Common myeloid progenitor, CD34-positive (primary cell): ENCODE data around the gene NDUFS1.
"Not testable (repeated sequence)": the region's sequence is repeated elsewhere in the genome, so short reads cannot be mapped to it uniquely, and the experiment has no call there.

Experiments used
- CTCF ChIA-PET: fragments of 350-600 bp; sonication (Branson Sonifier 250); formaldehyde crosslinking; loops from one replicate; lab custom pipeline; 2021; ENCODE audit warnings: antibody characterized with exemption; lab: Charles Lee
- POLR2A ChIA-PET: fragments of 350-600 bp; sonication (Branson Sonifier 250); formaldehyde crosslinking; loops from one replicate; lab custom pipeline; 2021; ENCODE audit warnings: antibody characterized with exemption; lab: Charles Lee
- DNase-seq, 3 donors: peaks; one replicate each; pipeline versions ENCODE4 v3.0.0 to v3.0.0-alpha.2; 2013
- H3K27ac ChIP-seq, 2 experiments: 1 replicate in 1 of 2; 2 replicates in 1 of 2; pipeline ENCODE4 v1.7.0; 2013; ENCODE audit warnings: inconsistent platforms in 2 of 2, low read length in 2 of 2, mild to moderate bottlenecking in 2 of 2, low read depth in 1 of 2, moderate library complexity in 1 of 2; ENCODE audit not compliant: severe bottlenecking in 2 of 2, insufficient read depth in 1 of 2, poor library complexity in 1 of 2
- H3K27me3 ChIP-seq, 5 experiments: replicated peaks in 2 of 5; 1 replicate in 3 of 5; 2 replicates in 2 of 5; pipeline versions ENCODE4 v1.6.1 to v1.7.0; 2013; ENCODE audit warnings: low read length in 4 of 5, mild to moderate bottlenecking in 2 of 5, moderate library complexity in 2 of 5, inconsistent platforms in 1 of 5; ENCODE audit not compliant: insufficient read depth in 5 of 5, control insufficient read depth in 4 of 5
- H3K36me3 ChIP-seq, 4 experiments: 1 replicate in 2 of 4; 2 replicates in 2 of 4; pipeline versions ENCODE4 v1.6.1 to v1.7.0; 2013; ENCODE audit warnings: low read length in 3 of 4, control low read depth in 1 of 4, mild to moderate bottlenecking in 1 of 4; ENCODE audit not compliant: control insufficient read depth in 4 of 4, insufficient read depth in 4 of 4
- H3K4me1 ChIP-seq, 4 experiments: 1 replicate in 3 of 4; 2 replicates in 1 of 4; pipeline versions ENCODE4 v1.6.1 to v1.7.1; 2013; ENCODE audit warnings: low read length in 3 of 4, mild to moderate bottlenecking in 3 of 4, control low read depth in 1 of 4, inconsistent platforms in 1 of 4, moderate library complexity in 1 of 4; ENCODE audit not compliant: control insufficient read depth in 4 of 4, insufficient read depth in 4 of 4; ENCODE audit errors: control extremely low read depth in 1 of 4
- H3K4me3 ChIP-seq, 7 experiments: 1 replicate in 4 of 7; 2 replicates in 3 of 7; pipeline versions ENCODE4 v1.5.1 to v1.7.0; 2013; ENCODE audit warnings: mild to moderate bottlenecking in 7 of 7, low read length in 6 of 7, moderate library complexity in 6 of 7, inconsistent platforms in 2 of 7, low read depth in 2 of 7, control low read depth in 1 of 7; ENCODE audit not compliant: insufficient read depth in 4 of 7, control insufficient read depth in 1 of 7; ENCODE audit errors: extremely low read depth in 1 of 7
- H3K9me3 ChIP-seq, 5 experiments: 1 replicate in 4 of 5; 2 replicates in 1 of 5; pipeline versions ENCODE4 v1.6.1 to v1.7.1; 2013; ENCODE audit warnings: low read length in 4 of 5, mild to moderate bottlenecking in 2 of 5, inconsistent platforms in 1 of 5, low read depth in 1 of 5, moderate library complexity in 1 of 5; ENCODE audit not compliant: control insufficient read depth in 4 of 5, insufficient read depth in 2 of 5; ENCODE audit errors: control extremely low read depth in 1 of 5
- WGBS: methylation state at CpG from one replicate; pipeline ENCODE4 v1.1.5; 2013; ENCODE audit not compliant: insufficient coverage; 5-methylcytosine and 5-hydroxymethylcytosine counted together

The NDUFS1 gene

DNA sequence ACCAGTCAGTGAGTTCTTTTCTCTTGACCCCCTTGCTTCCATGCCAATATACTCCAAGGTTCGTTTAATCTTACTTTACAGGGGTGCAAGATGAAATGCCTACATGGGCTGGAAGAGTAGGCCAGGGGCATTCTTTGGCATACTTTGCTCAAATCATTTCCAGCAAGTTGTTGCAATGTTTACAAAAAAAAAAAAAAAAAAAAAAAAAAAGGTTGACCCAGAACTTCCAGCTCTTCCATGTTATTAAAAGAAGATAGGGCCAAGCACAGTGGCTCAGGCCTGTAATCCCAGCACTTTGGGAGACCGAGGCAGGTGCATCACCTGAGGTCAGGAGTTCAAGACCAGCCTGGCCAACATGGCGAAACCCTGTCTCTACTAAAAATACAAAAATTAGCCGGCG lies 81.4 kb downstream of the NDUFS1 start:
- CTCF ChIA-PET = interaction anchor here (1.3 kb wide), 1 partner anchor 9 kb away, joined by 4 read pairs; no protein-coding TSS in a partner anchor
- not testable (repeated sequence) for DNase-seq, H3K27ac ChIP-seq, H3K9me3 ChIP-seq, H3K4me3 ChIP-seq, H3K36me3 ChIP-seq, H3K4me1 ChIP-seq, H3K27me3 ChIP-seq
- POLR2A ChIA-PET = interaction anchor here (0.7 kb wide), 1 partner anchor 8 kb away, joined by 3 read pairs; the partner anchor contains the start of gene INO80D
- 100% methylated on average over 1 of the region's 5 CpGs for WGBS

DNA sequence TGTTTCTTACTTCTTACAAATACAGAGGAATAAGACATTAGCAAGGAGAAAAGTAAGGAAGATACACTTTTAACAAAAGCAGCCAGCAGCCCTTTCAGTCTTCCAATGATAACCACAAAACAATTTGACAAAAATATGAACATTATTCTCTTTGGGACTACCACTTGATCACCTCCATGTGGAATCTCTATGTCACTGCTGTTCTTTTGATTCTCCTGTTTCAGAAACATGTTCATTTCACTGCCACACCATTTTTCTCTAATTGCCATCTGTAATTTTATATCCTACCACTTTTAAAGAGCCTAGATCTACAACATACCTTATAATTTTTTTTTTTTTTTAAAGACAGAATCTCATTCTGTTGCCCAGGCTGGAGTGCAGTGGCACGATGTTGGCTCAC lies 84.1 kb downstream of the NDUFS1 start:
- peak in 2 of 3 donors; percentile 23 to 29 for DNase-seq
- no peak overlapping the region for H3K4me3 ChIP-seq
- no peaks in the 10 kb centered on the region for H3K27me3 ChIP-seq
- H3K36me3 ChIP-seq = peaks cover 0 to 5% (median 2%) of the 10 kb centered on the region in 4 experiments
- WGBS = 100% methylated on average over 1 of the region's 1 CpG
- no peaks in the 10 kb centered on the region for H3K9me3 ChIP-seq
- CTCF ChIA-PET = no interaction called here
- peaks cover 0 to 10% (median 4%) of the 10 kb centered on the region in 4 experiments for H3K4me1 ChIP-seq
- POLR2A ChIA-PET = no interaction called here
- no peak overlapping the region for H3K27ac ChIP-seq

- H3K9me3 ChIP-seq = no peaks in the 10 kb centered on the region
- peaks cover 0 to 5% (median 2%) of the 10 kb centered on the region in 4 experiments for H3K36me3 ChIP-seq
- CTCF ChIA-PET = interaction anchor here (0.9 to 1.8 kb wide), 3 partner anchors 12 to 25 kb away, joined by 3 to 8 read pairs (median 6); no protein-coding TSS in a partner anchor
- no peaks in the 10 kb centered on the region for H3K27me3 ChIP-seq
- no peak overlapping the region for H3K27ac ChIP-seq
- DNase-seq = no peak
- H3K4me3 ChIP-seq = no peak overlapping the region
- 60% methylated on average over 1 of the region's 1 CpG for WGBS
- POLR2A ChIA-PET = interaction anchor here (0.6 to 1.9 kb wide), 2 partner anchors 14 to 1360 kb away, joined by 5 to 8 read pairs; partner anchors contain the start of gene INO80D
- H3K4me1 ChIP-seq = peaks cover 0 to 10% (median 4%) of the 10 kb centered on the region in 4 experiments
Measured at GRCh38 chr2:206071807-206072206, 87.4 kb downstream of the NDUFS1 start.

DNA sequence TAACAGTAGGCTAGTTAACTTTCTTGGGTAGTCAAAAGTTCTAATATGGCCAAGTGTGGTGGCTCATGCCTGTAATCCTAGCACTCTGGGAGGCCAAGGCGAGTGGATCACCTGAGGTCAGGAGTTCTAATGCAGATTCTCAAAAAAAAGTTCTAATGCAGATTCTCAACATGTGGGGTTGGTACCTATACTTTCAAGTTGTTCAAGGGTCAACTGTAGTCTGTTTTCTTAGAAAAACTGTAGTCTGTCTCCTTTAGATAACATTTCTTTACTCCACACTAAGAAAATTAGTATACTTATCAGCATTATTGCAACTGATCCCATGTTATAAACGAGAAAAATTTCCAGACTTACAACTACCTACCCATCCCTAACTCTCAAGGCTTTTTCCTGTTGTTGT lies 89.8 kb downstream of the NDUFS1 start:
- CTCF ChIA-PET = interaction anchor here (1.2 kb wide), 1 partner anchor 12 kb away, joined by 5 read pairs; no protein-coding TSS in a partner anchor

DNA sequence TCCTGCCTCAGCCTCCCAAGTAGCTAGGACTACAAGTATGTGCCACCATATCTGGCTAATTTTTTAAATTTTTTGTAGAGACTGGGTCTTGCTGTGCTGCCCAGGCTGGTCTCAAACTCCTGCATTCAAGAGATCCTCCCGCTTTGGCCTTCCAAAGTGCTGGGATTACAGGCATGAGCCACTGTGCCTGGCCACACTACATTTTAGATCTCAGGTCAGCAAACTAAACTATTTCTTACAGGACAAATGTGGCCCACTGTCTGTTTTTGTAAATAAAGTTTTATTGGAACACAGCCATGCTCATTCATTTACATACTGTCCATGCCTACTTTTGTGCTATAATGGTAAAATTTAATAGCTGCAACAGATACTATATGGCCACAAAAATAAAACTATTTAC lies 91.0 kb downstream of the NDUFS1 start:
- ChIA-PET CTCF (interaction anchor here (1.1 kb wide), 1 partner anchor 16 kb away, joined by 3 read pairs; no protein-coding TSS in a partner anchor), POLR2A (no interaction called here)
- Histone ChIP-seq H3K4me3 (no peak overlapping the region), H3K9me3 (no peaks in the 10 kb centered on the region), H3K27me3 (no peaks in the 10 kb centered on the region), H3K36me3 (peaks cover 0 to 9% (median 0%) of the 10 kb centered on the region in 4 experiments), H3K4me1 (peaks cover 0 to 5% (median 2%) of the 10 kb centered on the region in 4 experiments), H3K27ac (no peak overlapping the region)
- WGBS = 100% methylated on average over 1 of the region's 1 CpG
- DNase-seq = no peak

More for the DNA sequence above, 89.8 kb downstream of the NDUFS1 start:
- Histone ChIP-seq H3K27ac (no peak overlapping the region), H3K27me3 (no peaks in the 10 kb centered on the region), H3K9me3 (no peaks in the 10 kb centered on the region), H3K4me1 (peaks cover 0 to 10% (median 4%) of the 10 kb centered on the region in 4 experiments), H3K4me3 (no peak overlapping the region), H3K36me3 (peaks cover 0 to 5% (median 2%) of the 10 kb centered on the region in 4 experiments)
- no peak for DNase-seq
- POLR2A ChIA-PET = no interaction called here
- 100% methylated on average over 1 of the region's 2 CpGs for WGBS
